Cardiac fibroblast (primary cell): ENCODE data around the gene STARD10.

Experiments used
- DNase-seq, 2 donors: peaks; one replicate each; pipeline versions ENCODE4 v3.0.0 to v3.0.0-alpha.2; 2010; ENCODE audit warnings: low read depth in 2 of 2
- H3K4me3 ChIP-seq, 2 donors: replicated peaks in 1 of 2; 1 replicate in 1 of 2; 2 replicates in 1 of 2; pipeline ENCODE4 v1.5.1; 2011; ENCODE audit warnings: low read depth in 2 of 2, low read length in 2 of 2, mild to moderate bottlenecking in 2 of 2, moderate library complexity in 1 of 2
- TF ChIP-seq, protein P1 (sequence below): IDR thresholded peaks from one replicate; pipeline ENCODE4 v1.5.1; 2011; ENCODE audit warnings: low read depth, mild to moderate bottlenecking, low read length, inconsistent platforms

Gene STARD10

DNA sequence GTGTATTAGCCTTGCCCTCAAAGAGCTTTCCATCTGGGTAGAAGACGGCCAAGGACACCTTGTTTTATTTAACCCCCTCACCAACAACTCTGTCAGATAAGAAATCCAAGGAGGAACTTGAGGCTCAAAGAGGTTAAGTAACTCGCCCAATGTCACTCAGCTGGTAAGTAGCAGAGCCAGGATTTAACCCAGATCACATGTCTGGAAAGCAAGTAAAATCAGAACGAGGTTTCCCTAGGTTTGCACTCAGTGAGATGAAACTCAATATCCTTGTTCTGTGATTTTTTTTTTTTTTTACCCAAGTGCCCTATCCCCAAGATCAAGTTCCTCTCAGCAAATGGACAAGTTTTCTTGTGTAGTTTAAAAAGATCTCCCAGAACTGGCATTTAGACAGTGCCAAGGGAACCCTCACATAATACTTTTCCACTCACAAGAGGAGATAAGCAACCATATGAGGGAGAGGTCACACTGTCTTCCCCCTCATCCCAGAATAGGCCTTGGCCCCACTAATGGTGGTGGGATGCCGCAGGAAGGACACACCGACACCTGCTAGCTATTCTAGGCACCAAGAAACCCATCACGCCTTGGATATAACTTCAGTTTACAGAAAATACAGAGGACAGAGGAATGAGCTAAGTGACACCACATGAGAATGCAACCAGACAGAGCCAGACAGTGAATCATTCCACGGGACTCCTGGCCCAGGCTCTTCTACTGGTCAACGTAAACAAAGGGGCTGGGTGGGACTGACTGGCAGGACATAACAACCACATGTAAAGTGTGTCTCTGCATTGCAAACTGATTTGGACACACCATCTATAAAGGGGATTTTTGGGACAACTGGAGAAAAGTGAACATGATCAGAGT, 33.1 kb downstream of the STARD10 start:
- TF ChIP-seq, protein P1, sequence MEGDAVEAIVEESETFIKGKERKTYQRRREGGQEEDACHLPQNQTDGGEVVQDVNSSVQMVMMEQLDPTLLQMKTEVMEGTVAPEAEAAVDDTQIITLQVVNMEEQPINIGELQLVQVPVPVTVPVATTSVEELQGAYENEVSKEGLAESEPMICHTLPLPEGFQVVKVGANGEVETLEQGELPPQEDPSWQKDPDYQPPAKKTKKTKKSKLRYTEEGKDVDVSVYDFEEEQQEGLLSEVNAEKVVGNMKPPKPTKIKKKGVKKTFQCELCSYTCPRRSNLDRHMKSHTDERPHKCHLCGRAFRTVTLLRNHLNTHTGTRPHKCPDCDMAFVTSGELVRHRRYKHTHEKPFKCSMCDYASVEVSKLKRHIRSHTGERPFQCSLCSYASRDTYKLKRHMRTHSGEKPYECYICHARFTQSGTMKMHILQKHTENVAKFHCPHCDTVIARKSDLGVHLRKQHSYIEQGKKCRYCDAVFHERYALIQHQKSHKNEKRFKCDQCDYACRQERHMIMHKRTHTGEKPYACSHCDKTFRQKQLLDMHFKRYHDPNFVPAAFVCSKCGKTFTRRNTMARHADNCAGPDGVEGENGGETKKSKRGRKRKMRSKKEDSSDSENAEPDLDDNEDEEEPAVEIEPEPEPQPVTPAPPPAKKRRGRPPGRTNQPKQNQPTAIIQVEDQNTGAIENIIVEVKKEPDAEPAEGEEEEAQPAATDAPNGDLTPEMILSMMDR, result no peak
- peak; percentile 34 to 85 for DNase-seq

DNA sequence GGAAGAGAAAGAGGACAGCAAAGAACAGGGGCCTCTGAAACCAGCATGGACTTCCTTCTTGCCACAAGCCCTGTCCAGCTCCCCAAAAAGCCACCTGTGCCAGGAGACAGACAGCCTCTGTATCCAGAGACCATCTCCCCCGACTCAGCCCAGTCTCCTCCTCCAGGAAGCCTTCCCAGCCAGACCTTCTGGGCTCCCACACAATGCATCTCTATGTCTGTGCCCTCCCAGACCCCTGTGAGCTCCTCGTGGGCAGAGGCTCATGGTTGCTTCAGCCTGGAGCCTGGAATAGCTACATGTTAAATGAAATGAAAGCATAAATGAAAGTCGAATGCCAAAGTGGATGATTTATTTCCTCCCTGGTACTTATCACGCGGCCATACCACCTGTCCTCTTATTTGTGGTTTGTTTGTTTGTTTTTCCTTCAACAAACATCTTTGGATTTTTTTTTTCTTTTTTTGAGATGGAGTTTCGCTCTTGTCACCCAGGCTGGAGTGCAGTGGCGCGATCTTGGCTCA, 34.3 kb downstream of the STARD10 start:
- H3K4me3 ChIP-seq, result no peak overlapping the region
- no peak for DNase-seq
- TF ChIP-seq, protein P1, result no peak

More for the DNA sequence above, 33.1 kb downstream of the STARD10 start:
- no peak overlapping the region for H3K4me3 ChIP-seq

DNA sequence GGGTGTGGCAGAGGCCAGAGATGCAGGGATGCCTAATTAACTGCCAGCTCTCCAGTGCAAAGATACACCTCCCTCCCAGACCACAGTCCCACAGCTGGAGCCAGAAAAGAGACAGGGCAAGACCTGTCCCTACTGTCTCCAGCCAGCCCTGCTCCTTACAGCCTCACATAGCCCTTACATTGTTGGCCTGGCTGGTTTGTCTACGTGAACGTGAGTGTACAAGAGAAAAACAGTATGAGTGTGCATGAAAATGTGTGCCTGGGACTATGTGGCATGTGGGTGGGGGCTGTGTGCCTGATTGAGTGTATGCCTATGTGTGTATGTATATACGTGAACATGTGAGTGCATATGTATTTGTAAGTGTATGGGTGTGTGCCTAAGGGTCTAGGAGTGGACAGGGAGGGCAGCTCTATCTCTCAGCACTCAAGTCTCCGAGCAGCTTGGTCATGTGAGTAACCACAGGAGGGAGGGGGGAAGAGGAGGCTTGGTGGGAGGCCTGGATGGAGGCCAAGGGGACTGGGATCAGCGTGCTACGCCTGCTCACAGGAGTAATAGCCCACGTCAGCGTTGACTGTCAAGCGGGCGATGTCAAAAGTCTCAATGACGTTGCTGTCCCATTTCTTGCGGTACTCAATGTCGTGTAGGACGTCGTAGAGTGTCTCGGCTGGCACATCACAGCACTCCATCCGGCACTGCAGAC, 35.0 kb downstream of the STARD10 start:
- peak; percentile 85 to 93 for DNase-seq
- no peak overlapping the region for H3K4me3 ChIP-seq
- TF ChIP-seq, protein P1, result no peak

DNA sequence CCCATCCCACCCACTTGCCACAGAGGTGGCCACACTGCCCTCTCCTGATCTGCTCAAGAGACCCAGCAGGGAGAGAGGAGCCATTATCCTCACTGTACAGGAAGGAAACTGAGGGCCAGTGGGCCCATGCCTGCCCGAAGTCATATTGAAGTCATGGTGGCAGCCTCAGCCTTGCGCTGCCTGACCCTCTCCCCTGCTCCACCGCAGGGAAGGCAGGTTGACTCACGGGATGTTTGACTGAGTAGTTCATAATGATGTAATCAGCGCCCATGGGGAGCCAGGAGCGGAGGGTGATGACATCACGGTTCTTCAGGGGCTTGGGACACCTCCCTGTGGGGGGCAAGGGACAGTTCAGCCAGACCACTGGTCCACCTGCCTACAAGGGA, 35.5 kb downstream of the STARD10 start:
- TF ChIP-seq, protein P1, result no peak
- H3K4me3 ChIP-seq, result no peak overlapping the region
- peak; percentile 48 to 83 for DNase-seq

DNA sequence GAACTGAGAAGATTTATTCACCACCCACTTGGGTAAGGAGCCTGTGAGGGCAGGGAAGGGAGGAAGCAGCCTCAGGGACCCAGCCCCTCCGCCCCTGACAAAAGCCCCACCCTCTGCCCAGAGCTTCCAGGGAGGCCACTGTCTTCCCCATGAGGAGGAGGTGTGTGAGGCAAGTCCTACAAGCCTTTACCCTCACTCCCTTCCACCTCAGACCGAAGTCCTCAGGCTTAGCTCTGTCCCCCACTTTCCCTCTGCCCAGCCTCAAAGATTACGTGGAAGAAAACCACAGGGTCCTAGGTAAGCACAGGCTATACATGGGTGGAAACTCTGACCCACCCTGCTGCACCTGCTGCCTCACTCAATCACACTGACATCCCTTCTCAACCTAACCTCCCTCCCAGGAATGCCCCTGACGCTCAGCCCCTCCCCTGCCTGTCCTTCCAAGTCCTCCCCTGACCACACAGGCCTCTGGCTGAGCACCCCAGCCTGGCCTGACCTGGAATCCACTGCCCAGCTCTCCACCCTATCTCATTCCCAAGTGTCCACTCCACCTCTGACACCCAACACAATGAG, 38.0 kb downstream of the STARD10 start:
- no peak overlapping the region for H3K4me3 ChIP-seq
- no peak for DNase-seq
- TF ChIP-seq, protein P1, result no peak

DNA sequence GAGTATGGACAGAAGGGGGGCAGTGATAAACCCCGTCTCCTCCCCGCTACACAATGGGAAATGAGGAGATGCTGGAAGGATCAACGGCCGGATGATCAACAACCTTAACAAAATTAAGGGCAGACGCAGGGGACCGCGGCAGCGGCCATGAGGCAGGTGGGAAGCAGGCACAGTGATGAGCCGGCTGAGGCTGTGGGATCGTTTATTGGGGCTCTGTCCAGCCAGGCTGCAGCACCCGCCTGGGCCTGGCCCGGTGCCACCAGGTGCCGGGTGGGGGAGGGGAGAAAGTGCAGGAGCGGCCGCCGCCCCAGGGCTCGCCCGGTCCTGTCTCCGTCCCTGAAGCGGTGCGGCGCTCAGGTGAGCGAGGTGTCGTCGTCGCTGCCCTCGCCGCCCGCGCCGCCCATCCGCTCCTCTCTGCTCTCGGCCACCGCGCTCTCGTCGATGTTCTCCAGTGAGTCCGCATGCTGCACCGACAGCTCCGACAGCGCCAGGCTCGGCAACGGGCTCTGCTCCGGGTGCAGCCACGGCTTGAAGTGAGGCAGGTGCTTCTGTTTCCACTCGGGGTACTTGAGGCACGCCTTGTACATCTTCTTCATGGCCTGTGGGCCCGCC, 39.2 kb downstream of the STARD10 start:
- no peak for DNase-seq
- H3K4me3 ChIP-seq, result no peak overlapping the region
- TF ChIP-seq, protein P1, result no peak
